ENCODE results near the gene TEX52.

Gene TEX52

DNA sequence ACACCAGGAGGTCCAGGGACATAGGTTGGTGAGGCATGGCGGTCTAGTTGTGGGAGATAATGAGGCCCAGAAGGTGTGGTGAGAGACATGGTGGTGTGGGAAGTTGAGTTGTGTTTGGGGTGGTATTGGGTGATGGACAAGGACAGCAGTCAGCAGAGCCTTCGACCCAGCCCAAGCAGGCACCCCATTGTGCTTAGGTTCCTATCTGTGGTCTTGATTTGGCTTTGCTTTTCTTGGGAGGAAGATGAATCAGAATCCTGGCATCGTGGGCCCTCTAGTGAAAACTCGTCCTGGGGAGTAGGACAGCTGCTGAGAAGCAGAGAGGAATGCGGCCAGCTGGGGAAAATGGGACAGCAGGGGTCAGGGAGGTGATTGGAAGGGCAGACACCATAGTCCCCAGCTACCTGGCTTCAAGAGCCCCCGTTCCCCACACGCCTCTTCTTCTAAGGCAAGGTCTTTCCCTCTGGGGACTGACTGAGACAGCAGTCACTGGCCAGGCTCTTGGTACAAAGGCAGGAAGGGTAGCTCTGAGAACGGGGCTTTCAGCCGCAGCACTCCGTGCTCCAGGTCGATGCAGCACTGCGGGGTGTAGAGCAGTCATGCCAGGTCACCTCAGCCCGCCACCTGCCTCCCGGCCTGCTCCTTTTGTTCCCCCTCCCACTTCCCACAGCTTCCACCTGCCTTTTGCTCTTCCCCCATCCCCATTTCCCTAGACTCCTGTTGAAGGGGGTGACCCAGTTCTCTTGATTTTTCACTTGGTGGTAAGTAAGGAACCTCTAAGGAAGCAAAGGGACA is 29.9 kb downstream of the TEX52 start:
- no peak for DNase-seq

DNA sequence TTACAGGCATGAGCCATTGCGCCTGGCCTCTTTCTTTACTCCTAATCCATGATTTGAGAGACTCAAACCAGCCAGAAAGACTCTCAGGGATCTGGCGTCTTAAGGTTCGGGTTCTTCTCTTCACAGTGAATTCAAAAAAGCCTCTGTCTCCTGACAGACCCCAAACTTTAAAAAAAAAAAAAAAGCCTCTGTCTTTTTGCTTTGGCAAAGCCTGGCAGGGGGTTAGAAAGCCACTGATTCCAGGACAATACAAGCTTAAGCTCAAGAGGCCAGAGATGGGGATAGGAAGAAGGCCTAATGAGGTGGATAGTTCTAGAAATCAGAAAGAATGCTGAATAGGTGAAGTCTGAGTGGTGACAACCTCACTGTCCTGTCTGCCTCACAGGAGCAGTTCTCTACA is 30.8 kb downstream of the TEX52 start:
- no peak for DNase-seq

- DNase-seq = no peak
Observed at GRCh38 chr12:2825132-2825531, 31.7 kb downstream of the TEX52 start.

DNA sequence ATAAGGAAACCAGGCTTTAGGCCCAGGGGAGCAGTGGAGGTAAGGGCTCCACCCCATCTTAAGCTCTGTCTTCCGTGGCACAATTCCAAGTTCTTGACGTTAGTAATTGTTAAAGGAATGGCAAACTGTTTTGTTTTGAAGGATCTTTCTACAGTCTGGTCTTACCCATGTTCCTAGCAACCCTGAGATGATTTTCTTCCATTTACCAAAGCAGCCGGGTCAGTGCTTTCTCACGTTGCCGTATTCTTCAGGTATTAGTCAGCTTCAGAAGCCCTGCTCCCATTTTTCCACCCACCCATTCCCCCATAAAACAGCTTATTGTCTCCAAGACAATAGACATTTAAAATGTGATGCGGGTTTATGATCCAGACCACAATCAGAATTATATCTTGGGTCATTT is 32.3 kb downstream of the TEX52 start:
- no peak for DNase-seq

DNA sequence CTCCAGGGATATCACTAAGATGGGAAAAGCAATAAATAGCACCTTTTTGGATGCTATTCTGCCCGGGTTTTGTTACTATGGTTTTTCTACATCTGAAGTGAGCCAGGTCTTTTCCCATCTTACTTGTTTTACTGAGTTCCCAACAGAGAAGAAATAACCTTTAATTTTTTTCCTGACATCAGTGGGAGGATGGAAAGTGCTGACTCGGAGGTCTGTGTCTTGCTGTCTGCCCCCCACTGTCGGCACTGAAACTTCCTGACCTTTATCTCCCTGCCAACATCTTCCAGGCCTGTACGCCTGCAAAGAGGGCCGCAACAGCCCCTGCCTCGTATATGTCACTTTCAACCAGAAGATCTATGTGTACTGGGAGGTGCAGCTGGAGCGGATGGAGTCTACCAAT is 33.4 kb downstream of the TEX52 start:
- DNase-seq = no peak

DNA sequence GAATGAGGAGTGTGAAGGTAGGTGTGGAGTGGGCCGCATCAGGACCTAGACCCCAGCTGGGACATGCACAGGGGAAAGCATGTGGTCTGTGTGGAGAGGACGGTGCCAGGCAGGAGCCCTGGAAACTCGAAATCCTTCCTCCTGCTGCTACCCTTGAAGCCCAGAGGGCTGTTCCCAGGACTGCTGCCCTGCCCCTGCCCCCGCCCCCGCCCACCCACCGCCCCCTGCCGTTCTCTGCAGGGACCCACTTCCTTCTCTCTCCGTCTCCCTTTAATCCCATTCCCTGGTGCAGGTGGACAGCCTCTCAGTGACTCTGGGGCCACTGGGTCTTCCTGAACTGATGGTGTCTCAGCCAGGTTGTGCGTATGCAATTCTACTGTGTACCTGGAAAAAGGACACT is 36.4 kb downstream of the TEX52 start:
- DNase-seq = no peak

DNA sequence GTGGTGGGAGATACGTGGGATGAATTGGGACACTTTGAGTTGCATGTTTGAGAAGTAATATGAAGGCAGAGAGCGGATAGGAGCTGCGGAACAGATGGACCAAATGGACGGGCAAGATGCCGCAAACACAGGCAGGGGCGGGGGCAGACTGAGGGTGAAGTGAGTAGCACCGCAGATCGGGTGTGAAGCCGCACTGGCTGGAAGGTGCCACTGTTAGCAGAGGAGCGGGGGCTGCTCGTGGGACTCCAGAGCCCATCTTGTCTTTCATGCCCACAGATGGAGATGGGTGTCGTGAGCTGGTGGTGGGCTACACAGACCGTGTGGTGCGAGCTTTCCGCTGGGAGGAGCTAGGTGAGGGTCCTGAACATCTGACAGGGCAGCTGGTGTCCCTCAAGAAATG is 37.0 kb downstream of the TEX52 start:
- no peak for DNase-seq

DNA sequence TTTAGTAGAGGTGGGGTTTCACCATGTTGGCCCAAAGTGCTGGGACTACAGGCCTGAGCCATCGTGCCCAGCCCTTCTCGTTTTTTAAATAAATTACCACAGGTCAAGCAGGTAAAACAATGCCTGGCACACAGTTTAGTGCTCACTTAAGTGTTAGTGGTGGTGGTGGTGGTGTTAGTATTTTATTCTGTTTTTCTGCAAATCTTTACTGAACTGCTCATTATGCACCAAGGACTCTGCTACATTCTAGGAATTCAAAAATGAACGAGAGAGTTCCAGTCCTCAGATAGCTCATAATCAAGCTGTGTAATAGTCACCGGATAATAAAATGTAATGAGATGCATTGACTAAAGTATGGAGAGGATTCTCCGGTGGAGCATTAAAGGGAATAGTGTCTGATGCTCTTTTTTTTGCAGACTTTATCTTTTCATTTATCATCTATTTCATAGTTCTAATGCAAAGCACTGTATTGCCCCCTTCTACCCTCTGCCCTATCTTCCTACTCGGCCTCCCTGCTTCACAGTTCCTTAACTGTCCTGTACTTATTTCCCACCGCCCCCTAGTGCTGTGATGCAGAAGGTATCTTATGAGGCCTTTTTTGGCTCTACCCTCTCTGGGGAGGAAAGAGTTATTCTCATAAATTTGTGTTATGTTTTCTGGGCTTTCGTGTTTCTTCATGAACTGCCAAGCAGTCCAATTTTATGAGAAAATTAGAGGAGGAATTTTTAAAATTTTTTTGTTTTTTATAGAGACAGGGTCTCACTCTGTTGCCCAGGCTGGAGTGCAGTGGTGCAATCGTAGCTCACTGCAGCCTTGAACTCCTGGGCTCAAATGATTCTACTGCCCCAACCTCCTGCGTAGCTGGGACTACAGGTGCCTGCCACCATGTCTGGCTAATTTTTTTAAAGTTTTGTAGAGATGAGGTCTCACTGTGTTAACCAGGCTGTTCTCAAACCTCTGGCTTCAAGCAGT is 43.3 kb downstream of the TEX52 start:
- peak; percentile 36 for DNase-seq

- DNase-seq = peak; percentile 96
Observed at GRCh38 chr12:2812290-2813213, 44.3 kb downstream of the TEX52 start, which contains the start of gene ITFG2. Gene ITFG2 (plus strand): TSS chr12:2812668. CDS start chr12:2812761, 93 bp downstream.

DNA sequence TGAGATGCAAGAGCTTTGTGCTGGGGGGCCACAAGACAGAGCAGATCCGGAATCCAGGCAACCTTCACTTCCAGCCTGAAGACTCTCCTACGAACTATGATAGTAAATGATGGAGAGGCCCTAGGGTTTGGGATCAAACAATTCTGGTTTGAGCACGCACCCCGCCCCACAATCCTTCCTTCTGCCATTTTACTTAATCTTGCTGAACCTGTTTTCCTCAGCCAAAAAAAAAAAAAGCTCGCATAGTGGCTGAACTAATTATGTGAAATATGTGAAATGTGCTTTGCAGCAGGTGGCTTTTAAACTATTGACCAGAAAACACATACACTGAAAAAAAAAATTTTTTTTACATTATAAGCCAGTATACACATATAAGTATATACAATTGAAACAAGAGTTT is 45.0 kb downstream of the TEX52 start:
- no peak for DNase-seq

DNA sequence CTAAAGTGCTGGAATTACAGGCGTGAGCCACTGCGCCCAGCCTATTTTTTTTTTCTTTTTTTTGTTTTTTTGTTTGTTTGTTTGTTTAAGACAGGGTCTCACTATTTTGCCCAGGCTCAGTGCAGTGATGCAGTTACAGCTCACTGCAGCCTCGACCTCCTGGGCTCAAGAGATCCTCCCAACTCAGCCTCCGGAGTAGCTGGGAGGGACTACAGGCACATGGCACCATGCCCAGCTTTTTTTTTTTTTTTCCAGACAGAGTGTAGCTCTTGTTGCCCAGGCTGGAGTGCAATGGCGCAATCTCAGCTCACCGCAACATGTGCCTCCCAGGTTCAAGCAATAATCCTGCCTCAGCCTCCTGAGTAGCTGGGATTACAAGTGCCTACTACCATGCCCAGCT is 50.1 kb downstream of the TEX52 start:
- DNase-seq = no peak

- no peak for DNase-seq
Observed at GRCh38 chr12:2805143-2805520, 51.7 kb downstream of the TEX52 start.

DNA sequence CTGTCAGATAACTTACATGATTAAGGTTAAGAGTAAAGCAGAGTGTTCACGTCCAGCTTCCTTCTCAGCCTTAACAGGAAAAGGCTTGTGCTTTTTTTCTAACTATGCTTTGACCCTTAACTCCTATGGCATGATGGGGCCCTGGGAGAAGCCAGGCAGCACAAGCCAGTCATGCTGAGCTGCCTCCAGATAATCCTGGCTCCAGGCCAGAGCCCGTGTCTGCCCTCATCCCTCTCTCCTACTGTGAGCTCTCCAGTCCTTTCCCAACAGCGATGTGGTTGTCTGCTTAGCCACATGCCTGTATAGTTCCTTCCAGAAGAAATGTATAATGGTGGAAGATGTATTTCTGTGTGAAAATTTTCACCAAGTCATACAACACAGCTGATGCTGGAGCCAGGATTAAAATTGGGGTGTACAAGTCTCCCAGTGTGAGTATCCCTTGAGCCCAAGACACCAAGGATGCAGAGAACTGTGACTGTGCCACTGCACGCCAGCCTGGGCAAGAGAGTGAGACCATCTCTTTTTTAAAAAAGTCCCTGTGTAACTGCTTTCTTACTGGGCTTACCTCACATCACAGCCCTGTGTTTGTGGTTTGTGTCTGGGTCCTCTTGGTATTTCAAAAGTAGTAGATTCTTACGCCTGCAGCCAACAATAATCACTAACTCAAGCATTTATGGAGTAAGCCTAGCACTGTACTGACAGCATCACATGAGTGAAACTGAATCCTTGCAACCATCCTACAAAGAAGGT is 52.3 kb downstream of the TEX52 start:
- DNase-seq = no peak

GRCh38 chr12:2803635-2804392 is 53.0 kb downstream of the TEX52 start:
- DNase-seq = no peak

GRCh38 chr12:2801044-2801783 is 55.6 kb downstream of the TEX52 start:
- no peak for DNase-seq

- DNase-seq = no peak
Observed at GRCh38 chr12:2800046-2800570, 56.7 kb downstream of the TEX52 start.

All from central memory CD4-positive, alpha-beta T cell (primary cell).